GM18499 (cell line): Measurements from ENCODE around the gene ZSWIM8.

ENCODE experiments used
- ATAC-seq: cut with Tn5 transposase; IDR thresholded peaks from one replicate; pipeline ENCODE4 v1.9.1; 2021; ENCODE audit warnings: moderate number of reproducible peaks; ENCODE audit not compliant: insufficient read depth, unreplicated experiment

ZSWIM8 gene

DNA sequence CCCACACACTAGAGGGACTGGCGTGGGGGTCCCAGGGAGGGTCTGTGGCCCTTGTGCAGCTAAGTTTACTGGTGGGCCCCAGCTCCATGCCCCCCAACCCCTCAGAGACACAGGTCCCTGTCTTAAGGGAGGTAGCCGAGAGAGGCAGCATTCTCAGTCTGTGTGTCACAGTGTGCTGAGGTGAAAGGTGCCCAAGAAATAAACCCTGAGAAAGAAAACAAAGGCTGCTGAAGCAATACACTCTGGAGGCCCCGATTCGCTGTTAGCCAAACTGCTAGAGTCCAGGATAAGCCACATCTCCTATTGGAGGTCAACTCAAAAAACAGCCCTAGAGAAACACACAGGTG is 54.6 kb downstream of the ZSWIM8 start:
- no peak for ATAC-seq

DNA sequence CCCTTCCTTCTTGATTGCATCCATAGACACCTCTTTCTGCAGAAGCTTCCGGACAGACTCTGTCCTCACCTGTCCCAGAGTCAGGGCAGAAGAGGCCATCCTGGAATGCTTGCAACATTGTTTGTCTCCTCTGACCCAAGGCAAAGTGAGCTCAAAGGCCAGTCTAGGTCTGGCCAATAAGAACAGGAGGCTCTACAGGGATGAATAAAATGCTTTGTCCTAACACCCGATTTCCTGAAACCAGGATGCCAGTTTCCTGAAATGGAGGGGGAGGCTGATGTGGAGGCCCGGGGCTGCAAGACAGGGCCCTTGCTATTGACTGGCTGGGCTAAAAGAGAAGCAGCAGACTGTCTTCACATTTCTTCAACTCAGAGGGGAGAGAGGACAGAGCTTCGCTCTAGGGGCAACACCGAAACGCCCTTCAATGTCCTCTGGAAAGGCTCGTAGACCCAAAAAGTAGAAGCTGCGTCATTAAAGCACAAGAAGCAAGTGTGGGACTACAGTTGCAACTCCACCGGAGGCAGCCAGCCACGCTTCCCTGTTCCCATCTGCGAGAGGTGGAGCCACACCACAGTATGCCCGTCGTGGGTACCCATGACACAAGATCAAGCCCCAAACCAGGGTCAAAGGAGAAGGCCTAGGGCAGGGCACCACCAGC is 55.1 kb downstream of the ZSWIM8 start:
- no peak for ATAC-seq

DNA sequence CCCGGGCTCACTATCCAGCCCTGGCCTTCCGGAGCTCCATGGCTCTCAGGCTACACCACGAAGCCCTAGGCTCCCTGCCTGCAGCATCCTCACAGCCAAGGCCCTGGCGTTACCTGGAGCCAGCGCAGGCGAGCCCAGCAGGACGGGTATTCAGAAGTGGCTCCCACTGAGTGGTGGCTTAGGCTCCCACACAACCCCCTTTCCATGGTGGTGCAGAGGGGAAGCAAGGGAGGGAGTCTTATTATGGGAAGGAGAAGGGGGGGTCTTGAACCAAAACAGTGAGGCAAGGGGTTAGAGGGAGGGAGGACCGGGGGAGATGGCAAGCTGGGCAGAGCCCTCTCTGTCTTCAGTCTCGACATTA is 55.6 kb downstream of the ZSWIM8 start:
- no peak for ATAC-seq

GRCh38 chr10:73841526-73842285 is 56.3 kb downstream of the ZSWIM8 start:
- no peak for ATAC-seq

GRCh38 chr10:73842349-73842748 is 56.9 kb downstream of the ZSWIM8 start:
- no peak for ATAC-seq

DNA sequence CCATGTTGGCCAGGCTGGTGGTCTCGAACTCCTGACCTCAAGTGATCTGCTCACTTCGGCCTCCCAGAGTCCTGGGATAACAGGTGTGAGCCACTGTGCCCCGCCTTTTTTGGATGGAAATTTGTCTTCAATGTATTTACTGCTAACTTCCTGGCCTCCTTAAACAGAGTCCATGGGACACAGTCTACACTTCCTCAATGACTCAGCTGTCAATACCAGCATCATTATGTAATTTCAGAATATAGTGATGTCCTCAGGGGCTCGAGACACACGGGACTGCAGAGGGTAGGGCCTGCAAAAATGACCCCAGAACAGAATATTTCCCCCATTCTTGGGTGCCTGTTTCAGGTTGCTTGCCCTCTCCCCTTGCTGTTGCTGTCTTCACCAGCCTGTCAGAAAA is 57.9 kb downstream of the ZSWIM8 start:
- no peak for ATAC-seq

- ATAC-seq, result no peak
Measured at GRCh38 chr10:73847031-73847430, 61.6 kb downstream of the ZSWIM8 start.

GRCh38 chr10:73848821-73849489 is 63.5 kb downstream of the ZSWIM8 start:
- ATAC-seq, result peak; percentile 95

DNA sequence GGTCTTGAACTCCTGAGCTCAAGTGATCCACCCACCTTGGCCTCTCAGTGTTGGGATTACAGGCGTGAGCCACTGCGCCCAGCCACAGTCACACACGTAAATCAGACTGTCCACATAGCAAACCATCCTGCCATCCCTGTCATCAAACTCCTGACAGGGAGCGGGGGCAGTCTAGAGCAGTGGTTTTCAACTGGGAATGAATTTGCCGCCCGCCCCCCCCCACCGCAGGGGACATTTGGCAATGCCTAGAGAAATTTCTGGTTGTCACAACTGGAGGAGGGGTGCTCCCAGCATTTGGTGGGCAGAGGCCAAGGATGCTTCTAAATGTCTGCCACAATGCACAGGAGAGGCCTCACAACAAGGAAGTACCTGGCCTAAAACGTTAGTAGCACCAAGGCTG is 64.8 kb downstream of the ZSWIM8 start:
- no peak for ATAC-seq

- ATAC-seq, result no peak
Measured at GRCh38 chr10:73850863-73851461, 65.6 kb downstream of the ZSWIM8 start.
